OCI-LY3 (cell line): ENCODE results near the gene MDM1.

Experiments used
- H2AFZ ChIP-seq: fragments of 200-600, 300-600 bp; shearing (Covaris generic); 2 replicates; pipeline ENCODE4 v1.6.0; 2014; ENCODE audit warnings: antibody characterized with exemption, low read depth, low read length
- H3K27ac ChIP-seq: fragments of 200-600, 300-600 bp; sonication (generic); 2 replicates; pipeline ENCODE4 v1.5.1; 2014; ENCODE audit warnings: mild to moderate bottlenecking, low read length, moderate library complexity, mixed read lengths
- H3K27me3 ChIP-seq: fragments of 200-600, 300-600 bp; sonication (generic); 2 replicates; pipeline ENCODE4 v1.6.1; 2014; ENCODE audit warnings: low read depth, low read length, mixed read lengths
- H3K36me3 ChIP-seq: fragments of 200-600, 300-600 bp; sonication (generic); replicated peaks from 2 replicates; pipeline ENCODE3; 2014; ENCODE audit warnings: low read depth, low read length, mixed read lengths
- H3K4me1 ChIP-seq: fragments of 300-600, 200-600 bp; sonication (generic); 2 replicates; pipeline ENCODE4 v1.6.1; 2014; ENCODE audit warnings: low read length, mixed read lengths
- H3K4me2 ChIP-seq: fragments of 200-600, 300-600 bp; sonication (generic); 2 replicates; pipeline ENCODE4 v1.6.1; 2014; ENCODE audit warnings: low read length, mixed read lengths
- H3K4me3 ChIP-seq: fragments of 300-600, 200-600 bp; sonication (generic); 2 replicates; pipeline ENCODE4 v1.5.1; 2014; ENCODE audit warnings: antibody characterized with exemption, mild to moderate bottlenecking, low read length, moderate library complexity
- H3K79me2 ChIP-seq: fragments of 300-600, 200-600 bp; shearing (Covaris generic); 2 replicates; pipeline ENCODE4 v1.6.1; 2014; ENCODE audit warnings: mild to moderate bottlenecking, low read length, mixed read lengths
- H3K9ac ChIP-seq: fragments of 300-600, 200-600 bp; shearing (Covaris generic); 2 replicates; pipeline ENCODE4 v1.6.0; 2014; ENCODE audit warnings: mild to moderate bottlenecking, low read length, moderate library complexity
- H3K9me3 ChIP-seq: fragments of 200-600, 300-600 bp; shearing (Covaris generic); 2 replicates; pipeline ENCODE4 v1.6.1; 2014; ENCODE audit warnings: low read length, mixed read lengths; ENCODE audit not compliant: insufficient read depth
- H4K20me1 ChIP-seq: fragments of 200-600, 300-600 bp; sonication (generic); 2 replicates; pipeline ENCODE4 v1.6.1; 2016; ENCODE audit warnings: low read length, mixed read lengths; ENCODE audit not compliant: insufficient read depth
- CTCF ChIP-seq: fragments of 200-600, 300-600 bp; sonication (generic); IDR thresholded peaks from 2 replicates; pipeline ENCODE4 v1.5.1; 2014; ENCODE audit warnings: antibody characterized with exemption, low read length, low read depth
- EZH2phosphoT487 ChIP-seq: fragments of 200-600 bp; shearing (Covaris generic); IDR thresholded peaks from 2 replicates; pipeline ENCODE4 v1.6.1; 2018; ENCODE audit warnings: antibody characterized with exemption, mixed run types, low read depth

MDM1 gene

GRCh38 chr12:68364328-68364727, 32.2 kb upstream of the MDM1 start:
- H4K20me1 ChIP-seq = no peaks in the 10 kb centered on the region
- no peak overlapping the region for H3K4me3 ChIP-seq
- H3K79me2 ChIP-seq = no peaks in the 10 kb centered on the region
- no peaks in the 10 kb centered on the region for H3K9me3 ChIP-seq
- H3K9ac ChIP-seq = no peak overlapping the region
- TF ChIP-seq CTCF = no peak
- TF ChIP-seq EZH2phosphoT487 = no peak
- no peak overlapping the region for H3K27ac ChIP-seq
- peaks cover 12% of the 10 kb centered on the region; the same call in 1 of the 2 replicates for H3K27me3 ChIP-seq
- H3K36me3 ChIP-seq = no peaks in the 10 kb centered on the region
- H3K4me2 ChIP-seq = peak overlapping the region; percentile 59
- peaks cover 9% of the 10 kb centered on the region for H3K4me1 ChIP-seq
- peak overlapping the region; percentile 86; the same call in 1 of the 2 replicates for H2AFZ ChIP-seq

- H3K36me3 ChIP-seq = no peaks in the 10 kb centered on the region
- H3K27ac ChIP-seq = no peak overlapping the region
- no peaks in the 10 kb centered on the region for H3K79me2 ChIP-seq
- peaks cover 8% of the 10 kb centered on the region; the same call in 1 of the 2 replicates for H3K27me3 ChIP-seq
- H3K9ac ChIP-seq = no peak overlapping the region
- no peak overlapping the region for H3K4me2 ChIP-seq
- no peaks in the 10 kb centered on the region for H3K9me3 ChIP-seq
- TF ChIP-seq CTCF (no peak), EZH2phosphoT487 (no peak)
- no peaks in the 10 kb centered on the region for H4K20me1 ChIP-seq
- no peak overlapping the region for H2AFZ ChIP-seq
- no peak overlapping the region for H3K4me3 ChIP-seq
- H3K4me1 ChIP-seq = peaks cover 18% of the 10 kb centered on the region
Measured at GRCh38 chr12:68361953-68362352, 29.8 kb upstream of the MDM1 start.

- no peak for TF ChIP-seq EZH2phosphoT487
- no peak for TF ChIP-seq CTCF
- H3K9ac ChIP-seq = no peak overlapping the region
- no peaks in the 10 kb centered on the region for H4K20me1 ChIP-seq
- 0 out of 2 replicates have a peak overlapping the region, but pooled peaks have one; percentile 6 for H3K4me3 ChIP-seq
- H3K36me3 ChIP-seq = no peaks in the 10 kb centered on the region
- peaks cover 15% of the 10 kb centered on the region for H3K4me1 ChIP-seq
- no peak overlapping the region for H2AFZ ChIP-seq
- H3K27ac ChIP-seq = no peak overlapping the region
- no peaks in the 10 kb centered on the region for H3K27me3 ChIP-seq
- H3K79me2 ChIP-seq = no peaks in the 10 kb centered on the region
- peak overlapping the region; percentile 54 for H3K4me2 ChIP-seq
- H3K9me3 ChIP-seq = no peaks in the 10 kb centered on the region
Measured at GRCh38 chr12:68359674-68360073, 27.5 kb upstream of the MDM1 start.

GRCh38 chr12:68358532-68359485, 26.6 kb upstream of the MDM1 start:
- Histone ChIP-seq H3K4me2 (peak overlapping the region; percentile 54), H3K27ac (0 out of 2 replicates have a peak overlapping the region, but pooled peaks have one; percentile 3), H3K27me3 (no peaks in the 10 kb centered on the region), H3K4me1 (peaks cover 14% of the 10 kb centered on the region), H3K9ac (no peak overlapping the region), H4K20me1 (no peaks in the 10 kb centered on the region), H3K9me3 (no peaks in the 10 kb centered on the region), H3K79me2 (no peaks in the 10 kb centered on the region), H3K4me3 (peak overlapping the region; percentile 6; the same call in 1 of the 2 replicates), H2AFZ (peak overlapping the region; percentile 69), H3K36me3 (no peaks in the 10 kb centered on the region)
- TF ChIP-seq EZH2phosphoT487 (no peak), CTCF (peak; percentile 82)
